HG03103 (cell line): ENCODE results near the gene GNPTG.

Experiments
- ATAC-seq: cut with Tn5 transposase; IDR thresholded peaks from one replicate; pipeline ENCODE4 v1.9.1; 2021; ENCODE audit warnings: low read depth; ENCODE audit not compliant: unreplicated experiment

The GNPTG gene

GRCh38 chr16:1392826-1393225 is 41.1 kb downstream of the GNPTG start:
- no peak for ATAC-seq

- no peak for ATAC-seq
Measured at GRCh38 chr16:1393613-1394176, 42.0 kb downstream of the GNPTG start.

GRCh38 chr16:1394367-1394951 is 42.7 kb downstream of the GNPTG start:
- no peak for ATAC-seq

- ATAC-seq = no peak
Measured at GRCh38 chr16:1395444-1396031, 43.8 kb downstream of the GNPTG start.

GRCh38 chr16:1397779-1398178 is 46.0 kb downstream of the GNPTG start:
- no peak for ATAC-seq

- ATAC-seq = no peak
Measured at GRCh38 chr16:1398351-1398750, 46.6 kb downstream of the GNPTG start.

- no peak for ATAC-seq
Measured at GRCh38 chr16:1398826-1399581, 47.3 kb downstream of the GNPTG start.

GRCh38 chr16:1401061-1401757 is 49.5 kb downstream of the GNPTG start:
- ATAC-seq = no peak

- no peak for ATAC-seq
Measured at GRCh38 chr16:1401758-1402154, 50.0 kb downstream of the GNPTG start.

GRCh38 chr16:1403036-1403435 is 51.3 kb downstream of the GNPTG start:
- no peak for ATAC-seq

- no peak for ATAC-seq
Measured at GRCh38 chr16:1403733-1404132, 52.0 kb downstream of the GNPTG start.

- ATAC-seq = no peak
Measured at GRCh38 chr16:1407753-1408152, 56.0 kb downstream of the GNPTG start.

- ATAC-seq = peak; percentile 72
Measured at GRCh38 chr16:1408171-1408837, 56.6 kb downstream of the GNPTG start.

GRCh38 chr16:1412847-1413246 is 61.1 kb downstream of the GNPTG start:
- ATAC-seq = no peak
